WTC11 (cell line): ENCODE measurements around the gene BEGAIN.

Source experiments
- CDX4 ChIP-seq: fragments of 250-450 bp; sonication (Bioruptor Pico); IDR thresholded peaks from 2 replicates; pipeline ENCODE4 v1.9.0; 2021; ENCODE audit warnings: moderate library complexity, mild to moderate bottlenecking, inconsistent platforms, borderline replicate concordance
- CTCF ChIP-seq: fragments of 200-600 bp; IDR thresholded peaks from 2 replicates; pipeline ENCODE4 v1.8.0; 2022; ENCODE audit warnings: antibody characterized with exemption
- E2F1 ChIP-seq: sonication (generic); formaldehyde crosslinking; IDR thresholded peaks from 2 replicates; pipeline ENCODE4 v1.8.0; 2022; ENCODE audit warnings: mild to moderate bottlenecking, missing genetic modification reagents
- FOXK1 ChIP-seq: sonication (generic); formaldehyde crosslinking; IDR thresholded peaks from 2 replicates; pipeline ENCODE4 v1.8.0; 2022; ENCODE audit warnings: mild to moderate bottlenecking, moderate library complexity, missing genetic modification reagents
- JUN ChIP-seq: sonication (generic); formaldehyde crosslinking; IDR thresholded peaks from 2 replicates; pipeline ENCODE4 v1.8.0; 2023; ENCODE audit warnings: mild to moderate bottlenecking, missing genetic modification reagents
- MAX ChIP-seq: sonication (generic); formaldehyde crosslinking; IDR thresholded peaks from 2 replicates; pipeline ENCODE4 v1.8.0; 2022; ENCODE audit warnings: mild to moderate bottlenecking, missing genetic modification reagents
- NR3C1 ChIP-seq: sonication (generic); formaldehyde crosslinking; conservative IDR thresholded peaks from 2 replicates; pipeline ENCODE4 v1.8.1; 2023; ENCODE audit warnings: low read depth, mild to moderate bottlenecking, missing genetic modification reagents
- OVOL2 ChIP-seq: fragments of 250-450 bp; sonication (Bioruptor Pico); IDR thresholded peaks from 2 replicates; pipeline ENCODE4 v1.9.0; 2021; ENCODE audit warnings: mild to moderate bottlenecking, borderline replicate concordance
- SP1 ChIP-seq: sonication (generic); formaldehyde crosslinking; conservative IDR thresholded peaks from 2 replicates; pipeline ENCODE4 v1.8.1; 2022; ENCODE audit warnings: missing genetic modification reagents
- TCF7 ChIP-seq: sonication (generic); formaldehyde crosslinking; IDR thresholded peaks from 2 replicates; pipeline ENCODE4 v1.8.0; 2022; ENCODE audit warnings: mild to moderate bottlenecking, low read depth, missing genetic modification reagents, moderate library complexity
- ZNF121 ChIP-seq: sonication (generic); formaldehyde crosslinking; IDR thresholded peaks from 2 replicates; pipeline ENCODE4 v1.8.0; 2023; ENCODE audit warnings: missing genetic modification reagents
- ZNF263 ChIP-seq: sonication (generic); formaldehyde crosslinking; IDR thresholded peaks from 2 replicates; pipeline ENCODE4 v1.8.1; 2022; ENCODE audit warnings: low read depth, mild to moderate bottlenecking, moderate library complexity, missing genetic modification reagents

- TF ChIP-seq ZNF121 (CRISPR knock-in tag) (no peak), FOXK1 (CRISPR knock-in tag) (no peak), JUN (CRISPR knock-in tag) (no peak), OVOL2 (CRISPR knock-in tag) (no peak), SP1 (CRISPR knock-in tag) (no peak), CTCF (no peak), TCF7 (CRISPR knock-in tag) (no peak), ZNF263 (CRISPR knock-in tag) (no peak), MAX (no peak), NR3C1 (CRISPR knock-in tag) (no peak), CDX4 (CRISPR knock-in tag) (no peak), E2F1 (CRISPR knock-in tag) (no peak)
Measured at GRCh38 chr14:100619396-100620254, 32.4 kb upstream of the BEGAIN start.
